ENCODE measurements around the gene PRSS56. TPM values are rescaled to one million over a fixed set of nuclear protein-coding genes. Genes with fewer than 3 reads are reported as not detected.
"Not testable (repeated sequence)": the region's sequence is repeated elsewhere in the genome, so short reads cannot be mapped to it uniquely, and the experiment has no call there.

Gene PRSS56
- total RNA-seq, 1 donor from 2014 or later, result not detected

DNA sequence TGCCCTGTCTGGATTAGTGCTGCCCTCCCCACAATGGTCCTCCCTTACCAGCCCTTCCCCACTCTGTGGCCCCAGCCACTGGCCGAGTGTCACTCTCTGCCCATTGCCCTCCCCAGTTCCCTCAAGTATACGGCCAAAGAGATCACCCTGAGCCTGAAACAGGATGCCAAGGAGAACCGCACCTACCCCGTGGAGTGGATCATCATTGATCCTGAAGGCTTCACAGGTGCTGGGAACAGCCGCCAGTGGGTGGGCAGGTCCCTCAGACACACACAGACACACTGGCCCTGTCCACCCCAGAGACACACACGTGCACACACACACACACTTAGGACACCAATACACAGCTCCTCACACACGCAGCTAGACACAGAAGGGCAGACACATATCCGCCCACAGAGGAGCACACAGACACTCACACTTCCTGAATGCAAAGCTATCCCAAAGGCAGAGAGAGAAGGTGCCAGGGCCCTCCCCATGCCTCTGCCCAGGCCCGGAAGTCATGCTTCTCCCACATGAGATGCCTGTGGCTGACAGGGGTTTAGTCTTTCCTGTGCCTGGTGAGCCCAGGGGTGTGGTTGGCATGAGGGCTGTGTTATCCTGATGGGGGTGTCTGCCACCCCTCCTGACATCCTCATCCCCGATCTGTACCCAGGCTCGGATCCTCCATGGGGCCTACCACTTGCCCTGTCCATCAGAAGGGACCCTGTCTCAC is 8.7 kb downstream of the PRSS56 start:
- TF ChIP-seq CTCF (IDR thresholded peaks at IDR 0.05; ENCODE audit: unreplicated experiment), result no peak
- no peaks in the 10 kb centered on the region for H3K36me3 Mint-ChIP-seq (ENCODE audit: insufficient read depth)
- peaks cover 30% of the 10 kb centered on the region for H3K27me3 Mint-ChIP-seq
- H3K9me3 Mint-ChIP-seq (ENCODE audit: low read depth), result no peaks in the 10 kb centered on the region
- H3K4me3 Mint-ChIP-seq (ENCODE audit: low read depth), result no peak overlapping the region
- peak overlapping the region; percentile 18 for H3K27ac Mint-ChIP-seq
- no peaks in the 10 kb centered on the region for H3K4me1 Mint-ChIP-seq (ENCODE audit: low read depth)
- DNase-seq (ENCODE audit: low spot score, unreplicated experiment), result no peak

GRCh38 chr2:232529806-232530547 is 9.8 kb downstream of the PRSS56 start:
- no peaks in the 10 kb centered on the region for H3K4me1 Mint-ChIP-seq (ENCODE audit: low read depth)
- no peak for DNase-seq (ENCODE audit: low spot score, unreplicated experiment)
- no peaks in the 10 kb centered on the region for H3K36me3 Mint-ChIP-seq (ENCODE audit: insufficient read depth)
- H3K27ac Mint-ChIP-seq, result no peak overlapping the region
- H3K27me3 Mint-ChIP-seq, result peaks cover 24% of the 10 kb centered on the region
- H3K4me3 Mint-ChIP-seq (ENCODE audit: low read depth), result no peak overlapping the region
- no peaks in the 10 kb centered on the region for H3K9me3 Mint-ChIP-seq (ENCODE audit: low read depth)
- TF ChIP-seq CTCF (IDR thresholded peaks at IDR 0.05; ENCODE audit: unreplicated experiment), result no peak

DNA sequence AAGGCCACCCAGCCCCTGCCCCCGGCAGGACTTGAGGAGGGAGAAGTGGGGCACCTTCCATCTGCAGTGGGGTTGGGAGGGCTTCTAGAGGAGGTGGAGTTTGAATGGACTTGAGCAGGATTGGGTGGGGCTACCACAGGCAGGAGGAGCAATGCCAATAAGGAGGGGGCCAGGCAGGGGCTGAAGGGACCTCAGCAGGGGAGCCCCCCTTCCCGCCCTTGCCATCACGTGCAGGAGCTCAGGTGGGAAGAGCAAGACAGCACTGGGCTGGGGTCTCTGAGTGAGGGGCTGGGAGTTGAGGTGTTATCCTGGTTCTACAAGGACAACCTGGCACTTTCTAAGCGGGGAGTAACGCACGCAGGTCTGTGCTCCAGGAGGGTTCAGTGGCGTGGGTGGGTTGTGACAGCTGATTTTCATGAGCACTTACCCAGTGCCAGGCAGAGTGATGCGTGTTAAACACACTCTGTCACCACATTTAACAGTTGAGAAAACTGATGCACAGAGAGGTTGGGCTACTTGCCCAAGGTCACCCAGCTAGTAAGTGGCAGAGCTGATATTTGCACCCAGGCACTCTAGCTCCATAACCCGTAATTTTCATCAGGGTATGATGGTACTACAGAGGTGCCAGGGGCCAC is 10.6 kb downstream of the PRSS56 start:
- no peak for TF ChIP-seq CTCF (IDR thresholded peaks at IDR 0.05; ENCODE audit: unreplicated experiment)
- Mint-ChIP-seq H3K27ac (no peak overlapping the region), H3K9me3 (ENCODE audit: low read depth) (no peaks in the 10 kb centered on the region), H3K4me1 (ENCODE audit: low read depth) (no peaks in the 10 kb centered on the region), H3K4me3 (ENCODE audit: low read depth) (no peak overlapping the region), H3K36me3 (ENCODE audit: insufficient read depth) (no peaks in the 10 kb centered on the region), H3K27me3 (peaks cover 24% of the 10 kb centered on the region)
- DNase-seq (ENCODE audit: low spot score, unreplicated experiment), result no peak

DNA sequence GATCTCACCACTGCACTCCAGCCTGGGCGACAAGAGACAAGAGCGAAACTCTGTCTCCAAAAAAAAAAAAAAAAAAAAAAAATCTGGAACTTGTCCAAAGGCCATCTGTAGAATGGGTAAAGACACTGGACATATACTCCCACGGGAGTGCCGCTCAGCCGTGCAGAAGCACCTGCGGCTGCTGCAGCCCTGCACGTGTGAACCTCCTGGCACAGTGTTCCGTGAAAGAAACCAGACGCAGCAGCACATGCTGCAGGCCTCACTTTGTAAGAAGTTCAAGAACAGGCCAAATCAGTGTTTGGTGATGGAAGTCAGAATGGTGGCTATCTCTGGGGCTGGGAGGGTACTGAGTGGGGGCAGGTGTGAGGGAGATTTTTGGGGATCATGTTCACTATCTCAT is 12.2 kb downstream of the PRSS56 start:
- Mint-ChIP-seq H3K4me1 (ENCODE audit: low read depth) (no peaks in the 10 kb centered on the region), H3K27me3 (peaks cover 18% of the 10 kb centered on the region), H3K4me3 (ENCODE audit: low read depth) (no peak overlapping the region), H3K9me3 (ENCODE audit: low read depth) (no peaks in the 10 kb centered on the region), H3K27ac (peak overlapping the region; percentile 31), H3K36me3 (ENCODE audit: insufficient read depth) (no peaks in the 10 kb centered on the region)
- DNase-seq (ENCODE audit: low spot score, unreplicated experiment), result no peak
- TF ChIP-seq CTCF (IDR thresholded peaks at IDR 0.05; ENCODE audit: unreplicated experiment), result no peak

DNA sequence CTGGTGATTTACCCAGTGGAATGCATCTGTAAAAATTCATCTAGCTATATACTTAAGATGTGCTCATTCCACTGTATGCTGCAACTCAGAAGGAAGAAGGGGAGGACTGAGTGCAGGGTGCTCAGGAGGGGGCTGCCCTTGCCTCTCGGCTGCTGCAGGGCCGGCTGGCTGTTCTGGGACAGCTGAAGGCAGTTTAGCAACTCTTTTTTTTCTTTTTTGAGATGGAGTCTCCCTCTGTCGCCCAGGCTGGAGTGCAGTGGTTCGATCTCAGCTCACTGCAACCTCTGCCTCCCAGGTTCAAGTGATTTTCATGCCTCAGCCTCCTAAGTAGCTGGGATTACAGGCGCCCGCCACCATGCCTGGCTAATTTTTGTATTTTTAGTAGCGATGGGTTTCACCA is 12.6 kb downstream of the PRSS56 start:
- H3K4me3 Mint-ChIP-seq (ENCODE audit: low read depth); H3K4me1 Mint-ChIP-seq (ENCODE audit: low read depth); DNase-seq (ENCODE audit: low spot score, unreplicated experiment); H3K36me3 Mint-ChIP-seq (ENCODE audit: insufficient read depth); H3K9me3 Mint-ChIP-seq (ENCODE audit: low read depth): not testable (repeated sequence)
- Mint-ChIP-seq H3K27me3 (peaks cover 16% of the 10 kb centered on the region), H3K27ac (peak overlapping the region; percentile 31)

Data from progenitor cell of endocrine pancreas (in vitro differentiated cells).